GM18505 (cell line): ENCODE measurements around the gene FOXO1.
"Not testable (repeated sequence)": the region's sequence is repeated elsewhere in the genome, so short reads cannot be mapped to it uniquely, and the experiment has no call there.

ENCODE experiments used
- ATAC-seq: cut with Tn5 transposase; IDR thresholded peaks from one replicate; pipeline ENCODE4 v1.9.1; 2021; ENCODE audit not compliant: unreplicated experiment
- POLR2A ChIP-seq: IDR thresholded peaks from 4 replicates; pipeline ENCODE4 v1.6.1; 2011; ENCODE audit warnings: borderline replicate concordance; ENCODE audit not compliant: insufficient read depth, insufficient read length; ENCODE audit errors: extremely low read depth

FOXO1 gene

DNA sequence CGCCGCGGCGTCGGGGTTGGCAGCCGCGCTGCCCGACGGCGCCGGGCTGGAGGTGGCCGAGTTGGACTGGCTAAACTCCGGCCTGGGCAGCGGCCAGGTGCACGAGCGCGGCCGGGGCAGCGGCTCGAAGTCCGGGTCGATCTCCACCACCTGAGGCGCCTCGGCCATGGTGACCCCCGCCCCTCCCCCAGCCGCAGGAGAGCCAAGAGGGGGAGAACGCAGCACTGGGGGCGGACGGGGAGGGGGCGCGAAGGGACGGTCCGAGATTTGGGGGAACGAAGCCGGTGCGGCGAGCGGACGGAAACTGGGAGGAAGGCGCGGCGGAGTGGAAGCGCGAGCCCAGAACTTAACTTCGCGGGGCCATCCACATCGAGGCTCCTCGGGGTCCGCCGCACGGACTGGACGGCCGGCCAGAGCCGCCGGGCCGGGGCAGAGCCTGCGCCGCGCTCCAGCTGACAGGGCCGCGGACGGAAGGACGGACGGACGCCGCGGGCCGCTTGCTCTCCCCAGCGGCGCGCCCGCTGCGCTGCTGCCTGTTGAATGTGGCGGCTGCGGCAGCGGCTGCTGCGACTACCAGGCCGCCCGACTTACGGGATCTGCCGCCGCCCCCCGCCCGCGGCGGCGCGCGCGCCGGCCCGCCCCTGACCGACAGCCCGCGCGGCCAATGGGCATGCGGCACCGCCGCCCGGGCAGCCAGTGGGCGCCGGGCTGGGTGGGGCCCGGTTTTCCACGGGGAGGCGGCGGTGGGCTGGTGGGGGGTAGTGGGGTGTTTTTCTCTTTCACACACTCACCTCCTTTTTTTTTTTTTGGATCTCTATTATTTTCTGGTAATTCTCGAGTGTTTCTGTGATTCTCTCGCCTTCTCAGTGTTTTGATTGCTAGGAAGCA is at the start of gene FOXO1:
Gene FOXO1, minus strand, starts transcription at position 597 of the 888 bp plus-strand sequence. Its CDS starts 429 bp downstream, at position 168.
- peak; percentile 95 for TF ChIP-seq POLR2A

DNA sequence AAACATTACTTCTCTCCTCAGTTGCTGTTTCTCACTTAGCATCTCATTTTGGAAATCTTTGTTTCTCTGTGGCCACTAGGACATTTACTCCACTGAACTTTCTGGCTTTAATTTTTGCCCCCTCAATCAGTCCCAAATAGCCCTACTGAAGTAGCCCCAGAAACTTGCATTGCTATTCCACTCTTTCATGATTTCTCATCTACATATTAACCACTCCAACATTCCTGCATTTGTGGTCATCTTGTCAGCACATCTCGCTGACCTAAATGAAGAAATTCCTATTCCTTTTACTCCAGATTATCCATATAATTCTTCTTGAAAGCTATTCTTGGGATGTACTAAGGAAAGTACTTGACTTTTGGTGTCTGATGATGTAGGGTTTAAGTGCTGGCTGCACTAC is 48.0 kb upstream of the FOXO1 start:
- not testable (repeated sequence) for ATAC-seq

More for the DNA sequence above, at the start of gene FOXO1:
- peak; percentile 61 for ATAC-seq

DNA sequence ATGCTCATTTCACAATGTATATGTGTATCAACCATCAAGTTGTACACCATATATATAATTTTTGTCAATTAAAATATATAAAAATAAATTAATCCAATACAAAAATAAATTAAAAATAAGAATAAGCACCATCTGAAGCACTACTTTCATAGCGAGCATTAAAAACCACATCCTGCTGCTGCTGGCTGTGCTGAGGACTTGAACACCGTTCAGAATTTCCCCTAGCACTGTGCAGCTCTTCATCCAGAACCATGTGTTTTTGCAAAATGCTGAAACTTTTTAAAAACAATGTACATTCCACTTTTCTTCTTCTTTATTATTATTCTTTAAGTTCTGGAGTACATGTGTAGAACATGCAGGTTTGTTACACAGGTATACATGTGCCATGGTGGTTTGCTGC is 40.0 kb upstream of the FOXO1 start:
- TF ChIP-seq POLR2A: no peak
- no peak for ATAC-seq

GRCh38 chr13:40697711-40698110 is 31.3 kb upstream of the FOXO1 start:
- no peak for TF ChIP-seq POLR2A
- ATAC-seq: peak; percentile 65

DNA sequence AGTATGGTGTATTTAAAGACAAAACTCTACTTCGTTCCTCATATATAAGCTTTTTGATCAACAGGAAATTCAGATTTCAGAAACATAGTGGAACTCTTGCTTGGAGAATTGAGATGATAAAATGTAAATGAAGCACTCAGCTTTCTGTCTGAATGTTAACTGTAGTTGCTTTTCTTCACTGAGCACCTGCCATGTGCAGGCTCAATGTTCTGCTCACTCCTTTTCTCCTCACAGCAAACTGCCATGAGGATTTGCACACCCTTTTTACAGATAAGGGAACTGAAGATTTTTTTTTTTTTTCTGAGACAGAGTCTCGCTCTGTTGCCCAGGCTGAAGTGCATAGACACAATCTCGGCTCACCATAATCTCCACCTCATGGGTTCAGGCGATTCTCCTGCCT is 28.0 kb upstream of the FOXO1 start:
- ATAC-seq: no peak
- no peak for TF ChIP-seq POLR2A

DNA sequence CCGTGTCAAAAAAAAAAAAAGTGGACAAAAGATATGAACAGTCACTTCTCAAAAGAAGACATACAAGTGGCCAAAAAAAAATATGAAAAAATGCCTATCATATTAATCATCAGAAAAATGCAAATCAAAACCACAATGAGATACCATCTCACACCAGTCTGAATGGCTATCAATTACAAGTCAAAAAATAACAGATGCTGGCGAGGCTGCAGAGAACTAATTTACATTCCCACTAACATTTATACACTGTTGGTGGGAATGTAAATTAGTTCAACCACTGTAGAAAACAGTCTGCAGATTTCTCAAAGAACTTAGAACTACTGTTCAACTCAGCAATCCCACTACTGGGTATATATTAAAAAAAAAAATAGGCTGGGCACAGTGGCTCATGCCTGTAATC is 26.5 kb upstream of the FOXO1 start:
- TF ChIP-seq POLR2A: no peak
- ATAC-seq: peak; percentile 48

DNA sequence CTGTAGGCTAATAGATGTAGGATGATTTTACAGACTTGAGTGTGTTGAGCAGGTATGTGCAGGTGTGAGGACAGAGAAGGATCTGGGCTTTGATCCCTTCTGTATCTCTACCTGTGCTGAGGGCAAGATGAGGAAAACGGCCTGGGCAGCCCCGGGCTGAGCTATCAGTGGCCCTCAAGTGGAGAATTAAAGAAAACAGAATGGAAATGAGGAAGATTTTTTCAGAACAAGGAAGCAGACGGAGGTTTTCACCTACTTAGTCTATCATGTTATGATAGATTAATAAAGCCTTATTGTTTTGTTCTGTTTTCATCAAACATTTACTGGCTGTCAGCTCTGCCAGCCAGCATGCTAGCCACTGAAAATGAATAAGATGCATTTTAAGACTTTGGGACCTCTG is 22.3 kb upstream of the FOXO1 start:
- ATAC-seq: no peak
- TF ChIP-seq POLR2A: no peak

DNA sequence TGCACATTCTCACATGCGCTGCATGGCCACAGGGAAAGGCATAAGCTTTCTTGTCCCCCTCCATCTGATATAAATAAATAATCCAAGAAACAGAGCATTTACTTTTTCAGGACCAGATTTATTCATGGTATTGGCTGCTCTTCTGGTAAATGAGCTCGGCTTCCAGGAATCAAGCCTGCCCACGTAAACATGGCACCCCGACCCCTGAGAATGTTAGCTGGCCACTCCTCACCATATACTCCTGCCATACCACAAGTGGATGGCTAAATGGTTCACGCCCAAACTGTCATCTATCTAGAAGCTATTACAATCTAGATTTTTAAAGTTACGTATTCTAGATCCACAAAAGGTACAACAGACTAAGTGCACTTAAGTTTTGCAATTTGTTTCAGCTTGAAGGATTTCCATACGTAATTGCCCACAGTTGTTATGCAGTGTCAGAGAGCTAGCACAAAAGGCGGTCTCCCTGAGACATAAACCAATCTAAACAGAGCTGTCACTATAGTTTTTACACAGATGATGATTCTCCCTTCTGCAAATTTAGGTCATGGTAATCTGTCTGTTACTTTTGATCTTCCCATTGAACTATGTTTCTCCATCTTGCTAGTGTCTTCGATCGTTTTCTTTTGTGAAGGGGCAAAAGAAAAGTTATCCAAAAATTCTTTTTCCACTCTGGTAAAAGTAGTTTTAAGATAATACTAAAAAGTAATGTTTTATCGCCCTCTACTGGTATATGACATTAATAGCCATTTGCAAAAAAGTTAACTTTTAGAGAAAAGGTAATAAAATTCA is 16.2 kb upstream of the FOXO1 start:
- TF ChIP-seq POLR2A: no peak

GRCh38 chr13:40681341-40682146 is 15.1 kb upstream of the FOXO1 start:
- ATAC-seq: no peak
- no peak for TF ChIP-seq POLR2A

More for the DNA sequence above, 16.2 kb upstream of the FOXO1 start:
- no peak for ATAC-seq

DNA sequence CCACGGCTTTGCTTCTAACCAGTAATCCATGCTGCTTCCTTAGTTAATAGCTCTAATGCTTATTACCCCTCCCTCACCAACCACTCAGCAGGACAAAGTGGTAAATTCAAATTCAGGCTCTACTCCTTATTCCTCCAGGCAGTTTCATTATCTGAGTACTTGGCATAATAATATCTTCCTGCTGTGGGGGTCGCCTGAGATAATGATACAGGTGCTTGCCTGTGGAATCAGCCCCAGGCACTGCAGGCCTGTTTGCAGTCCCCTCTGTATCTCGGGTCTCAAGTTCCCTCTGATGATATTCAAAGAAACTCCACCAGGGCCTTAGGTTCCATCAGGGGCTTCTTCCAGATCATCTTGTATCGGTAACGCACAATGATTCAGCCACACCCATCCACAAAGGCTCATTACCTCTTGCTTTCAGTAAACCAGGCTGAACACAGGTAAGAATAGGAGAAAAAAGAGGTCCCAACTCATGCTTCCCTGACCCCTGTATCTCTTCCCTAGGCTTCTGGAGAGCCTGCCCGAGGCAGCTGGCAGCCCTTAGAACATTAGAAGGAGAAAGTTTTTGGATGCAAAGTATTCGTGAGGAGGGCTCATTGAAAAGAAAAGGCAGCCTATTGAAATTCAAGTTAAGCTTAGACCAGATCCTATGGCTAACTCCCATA is 14.3 kb upstream of the FOXO1 start:
- ATAC-seq: no peak
- TF ChIP-seq POLR2A: no peak

DNA sequence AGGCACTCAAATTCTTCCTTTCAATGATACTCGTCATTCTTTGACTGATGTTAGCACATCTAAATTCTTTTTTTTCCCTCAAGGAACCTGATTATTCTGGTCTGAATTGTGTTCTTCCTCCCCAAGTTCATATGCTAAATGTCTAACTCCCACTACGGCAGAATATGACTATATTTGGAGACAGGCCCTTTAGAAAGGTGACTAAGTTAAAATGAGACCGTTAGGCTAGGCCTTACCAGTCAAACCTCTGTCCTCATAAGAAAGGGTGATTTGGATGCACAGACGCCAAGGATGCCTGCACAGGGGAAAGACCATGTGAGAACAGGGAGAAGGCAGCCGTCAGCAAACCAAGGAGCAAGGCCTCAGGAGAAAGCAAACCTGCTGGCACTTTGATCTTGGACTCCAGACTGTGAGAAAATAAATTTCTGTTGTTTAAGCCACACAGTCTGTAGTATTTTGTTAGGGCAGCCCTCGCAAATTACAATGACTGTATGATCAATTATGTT is 13.1 kb upstream of the FOXO1 start:
- no peak for ATAC-seq
- TF ChIP-seq POLR2A: no peak

GRCh38 chr13:40677064-40677463 is 10.6 kb upstream of the FOXO1 start:
- TF ChIP-seq POLR2A: no peak
- ATAC-seq: no peak
